Naive thymus-derived CD4-positive, alpha-beta T cell (primary cell): ENCODE results near the gene STK24. TPM values are rescaled to one million over a fixed set of nuclear protein-coding genes. Genes with fewer than 3 reads are reported as not detected.

Source experiments
- ATAC-seq: fragments of 150-1000 bp; cut with Tn5 transposase; 2 replicates; pipeline ENCODE4 v1.10.0; 2021; ENCODE audit warnings: mild to moderate bottlenecking, moderate library complexity
- CTCF ChIA-PET: fragments of 350-600 bp; sonication (Branson Sonifier 250); formaldehyde crosslinking; loops from one replicate; lab custom pipeline; 2021; ENCODE audit warnings: antibody characterized with exemption; lab: Charles Lee
- POLR2A ChIA-PET: fragments of 350-600 bp; sonication (Branson Sonifier 250); formaldehyde crosslinking; loops from one replicate; lab custom pipeline; 2021; ENCODE audit warnings: antibody characterized with exemption, inconsistent platforms; lab: Charles Lee
- DNase-seq, 9 donors: peaks; one replicate each; pipeline versions ENCODE4 v3.0.0 to v3.0.0-alpha.2; 2020 to 2022; ENCODE audit warnings: mixed read lengths in 1 of 9
- H3K27ac ChIP-seq: one replicate; pipeline ENCODE4 v1.7.0; 2013; ENCODE audit warnings: mild to moderate bottlenecking, low read depth, low read length, moderate library complexity
- H3K27me3 ChIP-seq, 2 donors: one replicate each; pipeline ENCODE4 v1.7.0; 2013; ENCODE audit warnings: low read length in 2 of 2, mild to moderate bottlenecking in 2 of 2, moderate library complexity in 2 of 2; ENCODE audit not compliant: control insufficient read depth in 2 of 2, insufficient read depth in 2 of 2
- H3K36me3 ChIP-seq, 3 experiments: 1 replicate in 2 of 3; 2 replicates in 1 of 3; pipeline ENCODE4 v1.7.0; 2013; ENCODE audit warnings: low read length in 3 of 3, mild to moderate bottlenecking in 3 of 3, moderate library complexity in 1 of 3; ENCODE audit not compliant: insufficient read depth in 3 of 3, control insufficient read depth in 2 of 3
- H3K4me1 ChIP-seq, 2 donors: one replicate each; pipeline ENCODE4 v1.7.0; 2013; ENCODE audit warnings: low read length in 2 of 2, mild to moderate bottlenecking in 2 of 2, moderate library complexity in 1 of 2; ENCODE audit not compliant: control insufficient read depth in 2 of 2, insufficient read depth in 2 of 2
- H3K4me3 ChIP-seq: 2 replicates; pipeline ENCODE4 v1.7.0; 2013; ENCODE audit warnings: mild to moderate bottlenecking, low read length
- H3K9me3 ChIP-seq, 3 experiments: 1 replicate in 2 of 3; 2 replicates in 1 of 3; pipeline ENCODE4 v1.7.0; 2013; ENCODE audit warnings: low read length in 3 of 3; ENCODE audit not compliant: control insufficient read depth in 2 of 3
- H3K27ac Mint-ChIP-seq, 9 donors: one replicate each; pipeline ENCODE4 v1.8.0; 2020 to 2022; ENCODE audit warnings: mixed read lengths in 9 of 9, mild to moderate bottlenecking in 8 of 9, moderate library complexity in 5 of 9, inconsistent platforms in 2 of 9
- H3K27me3 Mint-ChIP-seq, 5 donors: one replicate each; pipeline ENCODE4 v1.8.0; 2021 to 2022; ENCODE audit warnings: mixed read lengths in 5 of 5, mild to moderate bottlenecking in 1 of 5
- H3K36me3 Mint-ChIP-seq, 5 donors: one replicate each; pipeline ENCODE4 v1.8.0; 2020 to 2022; ENCODE audit warnings: mixed read lengths in 5 of 5, mild to moderate bottlenecking in 3 of 5, inconsistent platforms in 1 of 5
- H3K4me1 Mint-ChIP-seq, 7 donors: one replicate each; pipeline ENCODE4 v1.8.0; 2020 to 2022; ENCODE audit warnings: mixed read lengths in 7 of 7, mild to moderate bottlenecking in 3 of 7, inconsistent platforms in 1 of 7
- H3K4me3 Mint-ChIP-seq, 10 donors: one replicate each; pipeline ENCODE4 v1.8.0; 2020 to 2022; ENCODE audit warnings: mild to moderate bottlenecking in 10 of 10, mixed read lengths in 10 of 10, moderate library complexity in 6 of 10, inconsistent platforms in 2 of 10
- H3K9me3 Mint-ChIP-seq, 11 donors: one replicate each; pipeline ENCODE4 v1.8.0; 2020 to 2022; ENCODE audit warnings: mixed read lengths in 11 of 11, mild to moderate bottlenecking in 4 of 11, inconsistent platforms in 1 of 11, moderate library complexity in 1 of 11
- intact Hi-C, 2 donors: fragments of 100-400 bp; cut with micrococcal nuclease; formaldehyde crosslinking; loops; one replicate each; pipeline ENCODE4 v1.15.1; 2023
- polyA plus RNA-seq, 2 donors: library from polyadenylated mRNA; unstranded; fragments of 300-500 nt; fragmentation: Illumina TruSeq; gene quantifications; one replicate each; pipeline ENCODE4 v1.2.3, GENCODE V29; 2021
- total RNA-seq, 6 experiments: library from RNA in 5 of 6; stranded (reverse) in 5 of 6; gene quantifications; 1 replicate in 5 of 6; 2 replicates in 1 of 6; pipeline ENCODE4 v1.2.3 and lab custom pipeline; 2021 to 2026

Gene STK24
- total and polyA plus RNA-seq, 7 experiments from 2014 or later: 29.8 to 148 (median 94.4) TPM

DNA sequence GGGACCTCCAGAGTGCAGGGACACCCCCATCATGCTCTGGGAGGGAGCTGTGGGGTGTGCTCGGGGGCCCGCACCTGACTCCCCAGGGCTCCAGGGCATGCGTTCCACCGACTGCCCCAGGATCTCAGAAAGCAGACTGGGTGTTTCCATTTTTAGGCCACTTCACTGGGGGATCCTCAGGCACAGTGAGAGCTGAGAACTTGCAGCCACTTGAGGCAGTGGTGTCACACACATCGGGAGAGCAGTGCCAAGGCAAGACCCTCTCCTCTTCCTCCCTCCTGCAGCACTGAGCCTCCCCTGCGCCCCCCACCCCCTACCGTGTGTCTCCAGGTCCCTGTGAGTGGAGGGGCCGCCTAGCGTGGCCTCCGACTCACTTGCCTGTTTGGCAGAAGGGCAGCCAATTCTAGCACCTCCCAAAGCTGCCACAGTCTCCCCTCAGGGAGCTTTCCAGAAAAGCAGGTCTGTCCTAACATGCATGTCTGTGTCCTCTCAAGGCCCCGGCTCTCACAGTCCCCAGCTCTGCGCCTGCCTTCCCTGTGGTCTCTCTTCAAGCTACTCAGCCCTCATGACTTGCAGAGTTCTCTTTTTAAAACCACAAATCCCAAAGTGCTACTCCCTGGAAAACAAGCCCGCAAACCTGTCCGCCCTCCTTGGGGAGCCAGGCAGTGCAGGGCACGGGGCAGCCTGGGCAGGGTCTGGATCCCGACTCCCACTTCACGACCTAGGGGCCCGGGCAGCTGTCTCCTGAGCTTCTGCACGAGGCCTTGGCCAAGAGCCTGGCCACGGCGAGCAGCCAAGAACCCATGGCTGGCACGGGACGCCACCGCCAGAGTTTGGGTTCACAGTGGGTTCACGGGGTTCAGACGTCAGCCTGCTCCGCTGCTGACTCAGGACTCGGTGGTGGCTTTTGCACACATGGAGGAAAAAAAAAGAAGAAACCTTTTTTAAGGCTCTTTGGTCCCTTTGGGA lies 94.1 kb downstream of the STK24 start:
- Histone ChIP-seq H3K4me1 (peaks cover 30 to 41% of the 10 kb centered on the region in 2 donors), H3K9me3 (no peaks in the 10 kb centered on the region), H3K27me3 (no peaks in the 10 kb centered on the region), H3K27ac (no peak overlapping the region), H3K4me3 (no peak overlapping the region), H3K36me3 (peaks cover 0 to 13% (median 0%) of the 10 kb centered on the region in 3 experiments)
- peaks cover 0 to 19% (median 10%) of the 10 kb centered on the region in 5 donors for H3K36me3 Mint-ChIP-seq
- ATAC-seq: no peak
- H3K9me3 Mint-ChIP-seq: peaks cover 0 to 1% (median 0%) of the 10 kb centered on the region in 11 donors
- H3K27ac Mint-ChIP-seq: peak overlapping the region in 4 of 9 donors; percentile 14 to 87 (median 60)
- H3K27me3 Mint-ChIP-seq: no peaks in the 10 kb centered on the region
- ChIA-PET CTCF (interaction anchor here (0.5 to 1.5 kb wide), 5 partner anchors 13 to 247 kb away, joined by 3 to 8 read pairs (median 3); no protein-coding TSS in a partner anchor), POLR2A (no interaction called here)
- intact Hi-C loops: no loop called here
- no peak for DNase-seq
- peaks cover 68 to 90% (median 75%) of the 10 kb centered on the region in 7 donors for H3K4me1 Mint-ChIP-seq
- H3K4me3 Mint-ChIP-seq: no peak overlapping the region

- Mint-ChIP-seq H3K36me3 (peaks cover 0 to 17% (median 10%) of the 10 kb centered on the region in 5 donors), H3K9me3 (peaks cover 0 to 1% (median 0%) of the 10 kb centered on the region in 11 donors), H3K4me3 (peak overlapping the region in 2 of 10 donors; percentile 5 to 30), H3K4me1 (peaks cover 68 to 91% (median 77%) of the 10 kb centered on the region in 7 donors), H3K27ac (peak overlapping the region in 8 of 9 donors; percentile 22 to 79 (median 66)), H3K27me3 (no peaks in the 10 kb centered on the region)
- Histone ChIP-seq H3K27me3 (no peaks in the 10 kb centered on the region), H3K4me3 (no peak overlapping the region), H3K4me1 (peaks cover 40 to 54% of the 10 kb centered on the region in 2 donors), H3K36me3 (peaks cover 0 to 13% (median 0%) of the 10 kb centered on the region in 3 experiments), H3K27ac (no peak overlapping the region), H3K9me3 (no peaks in the 10 kb centered on the region)
- intact Hi-C loops: no loop called here
- ChIA-PET CTCF (no interaction called here), POLR2A (interaction anchor here (0.6 kb wide), 1 partner anchor 487 kb away, joined by 3 read pairs; no protein-coding TSS in a partner anchor)
- DNase-seq: peak in 1 of 9 donors; percentile 33
- ATAC-seq: no peak
These were observed 95.7 kb downstream of the STK24 start for GRCh38 chr13:98480915-98481877.

GRCh38 chr13:98479496-98480003 lies 97.4 kb downstream of the STK24 start:
- peak overlapping the region in 5 of 9 donors; percentile 32 to 84 (median 82) for H3K27ac Mint-ChIP-seq
- ATAC-seq (no peak), DNase-seq (no peak)
- CTCF ChIA-PET: interaction anchor here (1.5 kb wide), 1 partner anchor 11 kb away, joined by 5 read pairs; no protein-coding TSS in a partner anchor
- H3K27me3 Mint-ChIP-seq: no peaks in the 10 kb centered on the region
- H3K4me3 ChIP-seq: no peak overlapping the region
- peaks cover 57 to 81% (median 65%) of the 10 kb centered on the region in 7 donors for H3K4me1 Mint-ChIP-seq
- peaks cover 0 to 18% (median 2%) of the 10 kb centered on the region in 3 experiments for H3K36me3 ChIP-seq
- POLR2A ChIA-PET: interaction anchor here (0.6 kb wide), 1 partner anchor 34 kb away, joined by 3 read pairs; no protein-coding TSS in a partner anchor
- H3K4me3 Mint-ChIP-seq: peak overlapping the region in 1 of 10 donors; percentile 76
- intact Hi-C loops: loop anchor here in 1 of 2 donors (10.0 kb wide), 1 partner anchor 505 kb away; no protein-coding TSS in a partner anchor
- peaks cover 0 to 1% (median 0%) of the 10 kb centered on the region in 11 donors for H3K9me3 Mint-ChIP-seq
- H3K4me1 ChIP-seq: peaks cover 41 to 48% of the 10 kb centered on the region in 2 donors
- H3K27me3 ChIP-seq: no peaks in the 10 kb centered on the region
- H3K27ac ChIP-seq: no peak overlapping the region
- H3K36me3 Mint-ChIP-seq: peaks cover 0 to 22% (median 14%) of the 10 kb centered on the region in 5 donors
- H3K9me3 ChIP-seq: no peaks in the 10 kb centered on the region

DNA sequence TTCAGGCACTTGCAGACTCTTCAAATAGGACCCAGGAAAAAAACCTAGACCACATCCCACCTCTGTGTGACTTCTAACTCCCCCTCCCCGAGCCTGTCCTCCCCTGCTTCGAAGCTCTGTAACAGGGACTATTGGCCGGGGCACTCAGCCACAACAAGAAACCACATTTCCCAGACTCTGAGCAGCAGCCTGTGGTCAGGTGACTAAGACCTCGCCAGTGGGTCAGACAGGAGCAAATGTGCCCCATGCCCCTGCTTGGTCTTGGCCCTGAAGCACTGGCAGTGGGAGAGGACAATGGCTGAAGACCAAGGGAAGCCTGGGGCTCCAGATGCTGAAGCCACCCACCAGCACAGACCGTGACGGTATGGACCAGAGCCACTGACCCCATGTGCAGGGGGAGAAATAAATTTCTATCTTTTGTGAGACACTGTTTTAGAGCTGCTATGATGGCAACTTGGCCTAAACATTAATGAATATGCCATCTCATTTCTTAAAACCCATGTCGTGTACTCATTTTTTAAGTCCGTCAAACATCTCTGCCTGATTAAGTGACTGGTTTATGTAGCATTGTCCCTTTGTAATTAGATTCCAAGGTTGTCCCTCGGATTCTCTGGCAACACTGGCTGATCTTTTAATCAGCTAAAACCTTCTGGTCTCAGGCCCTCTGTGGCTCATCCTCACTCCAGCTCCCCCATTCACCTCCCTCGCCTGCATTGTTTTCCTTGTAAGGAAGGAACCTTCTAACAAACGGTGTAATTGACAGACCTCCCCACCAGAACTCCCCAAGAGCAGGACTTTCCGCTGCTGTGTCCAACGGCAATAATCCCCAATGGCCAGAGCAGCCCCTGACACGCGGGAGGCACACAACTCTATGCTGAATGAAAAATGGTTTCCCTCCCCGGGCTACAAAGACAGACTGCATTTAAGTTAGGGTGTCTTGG lies 98.4 kb downstream of the STK24 start:
- no peaks in the 10 kb centered on the region for H3K9me3 ChIP-seq
- ChIA-PET CTCF (interaction anchor here (1.5 kb wide), 1 partner anchor 12 kb away, joined by 5 read pairs; no protein-coding TSS in a partner anchor), POLR2A (interaction anchor here (0.6 kb wide), 1 partner anchor 33 kb away, joined by 3 read pairs; no protein-coding TSS in a partner anchor)
- no peak overlapping the region for H3K4me3 ChIP-seq
- intact Hi-C loops: loop anchor here in 1 of 2 donors (10.0 kb wide), 1 partner anchor 504 kb away; no protein-coding TSS in a partner anchor
- Mint-ChIP-seq H3K9me3 (no peaks in the 10 kb centered on the region), H3K36me3 (peaks cover under 1 to 28% (median 23%) of the 10 kb centered on the region in 5 donors), H3K4me1 (peaks cover 49 to 73% (median 59%) of the 10 kb centered on the region in 7 donors), H3K4me3 (peak overlapping the region in 9 of 10 donors; percentile 41 to 76 (median 52)), H3K27ac (peak overlapping the region; percentile 58 to 94 (median 84)), H3K27me3 (no peaks in the 10 kb centered on the region)
- peaks cover 36 to 44% of the 10 kb centered on the region in 2 donors for H3K4me1 ChIP-seq
- peaks cover 0 to 29% (median 6%) of the 10 kb centered on the region in 3 experiments for H3K36me3 ChIP-seq
- no peaks in the 10 kb centered on the region for H3K27me3 ChIP-seq
- no peak overlapping the region for H3K27ac ChIP-seq
- ATAC-seq (no peak), DNase-seq (peak in 1 of 9 donors; percentile 34)

DNA sequence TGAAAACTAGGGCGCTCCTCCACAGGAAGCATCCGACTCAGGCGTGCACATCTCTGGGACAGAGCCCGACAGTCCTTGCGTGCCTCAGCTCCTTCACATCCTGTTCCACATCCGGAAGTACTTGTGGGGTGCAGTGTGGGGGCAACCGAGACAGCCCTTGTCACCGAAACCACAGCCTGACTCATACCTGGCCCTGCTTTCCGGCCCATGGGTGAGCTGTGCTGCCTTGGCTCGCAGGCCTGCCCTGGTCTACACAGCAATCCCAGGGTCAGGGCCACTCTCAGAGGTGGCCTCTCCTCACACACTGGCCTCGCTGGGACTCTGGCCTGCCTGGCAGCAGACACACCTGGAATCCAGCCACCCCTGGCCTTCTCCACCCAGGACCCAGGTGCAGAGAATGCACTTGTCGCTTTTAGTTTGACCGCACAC lies 100.4 kb downstream of the STK24 start:
- Histone ChIP-seq H3K36me3 (peaks cover 0 to 39% (median 6%) of the 10 kb centered on the region in 3 experiments), H3K27ac (peak overlapping the region; percentile 52), H3K27me3 (no peaks in the 10 kb centered on the region), H3K4me3 (peak overlapping the region; percentile 48), H3K9me3 (no peaks in the 10 kb centered on the region), H3K4me1 (peaks cover 36 to 37% of the 10 kb centered on the region in 2 donors)
- DNase-seq (peak; percentile 43 to 86 (median 78)), ATAC-seq (peak; percentile 96)
- H3K4me3 Mint-ChIP-seq: peak overlapping the region; percentile 52 to 86 (median 76)
- intact Hi-C loops: loop anchor here (1.0 to 10.0 kb wide), 14 partner anchors 8 to 502 kb away; partner anchors contain the start of gene STK24 (in 1 of the 2)
- POLR2A ChIA-PET: interaction anchor here (0.9 to 1.7 kb wide), 6 partner anchors 8 to 101 kb away, joined by 3 to 5 read pairs (median 3); no protein-coding TSS in a partner anchor
- H3K27ac Mint-ChIP-seq: peak overlapping the region; percentile 82 to 94 (median 86)
- no peaks in the 10 kb centered on the region for H3K27me3 Mint-ChIP-seq
- H3K4me1 Mint-ChIP-seq: peaks cover 55 to 76% (median 67%) of the 10 kb centered on the region in 7 donors
- H3K9me3 Mint-ChIP-seq: no peaks in the 10 kb centered on the region
- CTCF ChIA-PET: interaction anchor here (1.2 kb wide), 1 partner anchor 178 kb away, joined by 4 read pairs; no protein-coding TSS in a partner anchor
- peaks cover 8 to 45% (median 38%) of the 10 kb centered on the region in 5 donors for H3K36me3 Mint-ChIP-seq
